PC-9 (cell line): ENCODE results near the gene NHLRC4.

Source experiments
- CTCF ChIP-seq: fragments of 200-600 bp; sonication (generic); conservative IDR thresholded peaks from 2 replicates; pipeline ENCODE4 v1.6.1; 2017; ENCODE audit warnings: mixed run types, antibody characterized with exemption, mild to moderate bottlenecking, moderate library complexity
- EZH2 ChIP-seq: fragments of 200-600 bp; sonication (generic); IDR thresholded peaks from 2 replicates; pipeline ENCODE4 v1.8.0; 2017; ENCODE audit warnings: antibody characterized with exemption, low read depth

GRCh38 chr16:585351-585750 lies 18.5 kb downstream of the NHLRC4 start:
- no peak for TF ChIP-seq EZH2
- TF ChIP-seq CTCF: 0 out of 2 replicates have a peak, but pooled peaks have one; percentile 24
